ENCODE results near the gene OPHN1. TPM values are rescaled to one million over a fixed set of nuclear protein-coding genes. Genes with fewer than 3 reads are reported as not detected.

Gene OPHN1
- total RNA-seq, 3 donors from 2014 or later, result 7.5 to 9.5 (median 7.6) TPM

GRCh38 chrX:68252664-68253063 is 180.6 kb downstream of the OPHN1 start:
- intact Hi-C loops (cut with DNase I, micrococcal nuclease), result no loop called here
- ATAC-seq, result no peak
- H3K36me3 ChIP-seq (ENCODE audit: low read depth), result no peaks in the 10 kb centered on the region

GRCh38 chrX:68249903-68250302 is 183.4 kb downstream of the OPHN1 start:
- DNase-seq (no peak), ATAC-seq (no peak)
- intact Hi-C loops (cut with DNase I, micrococcal nuclease), result no loop called here
- no peak overlapping the region for H3K4me3 ChIP-seq
- H3K36me3 ChIP-seq (ENCODE audit: low read depth), result no peaks in the 10 kb centered on the region
- no peak for TF ChIP-seq CTCF (IDR thresholded peaks at IDR 0.05)
- H3K9me3 ChIP-seq, result no peaks in the 10 kb centered on the region
- H3K4me1 ChIP-seq (ENCODE audit: low read depth), result no peaks in the 10 kb centered on the region

More at GRCh38 chrX:68252664-68253063, 180.6 kb downstream of the OPHN1 start:
- DNase-seq, result no peak
- no peaks in the 10 kb centered on the region for H3K9me3 ChIP-seq
- H3K4me1 ChIP-seq (ENCODE audit: low read depth), result no peaks in the 10 kb centered on the region
- no peak overlapping the region for H3K4me3 ChIP-seq
- no peak for TF ChIP-seq CTCF (IDR thresholded peaks at IDR 0.05)

- H3K4me3 ChIP-seq, result no peak overlapping the region
- no peak for TF ChIP-seq CTCF (IDR thresholded peaks at IDR 0.05)
- peak; percentile 34 for ATAC-seq
- H3K9me3 ChIP-seq, result no peaks in the 10 kb centered on the region
- H3K4me1 ChIP-seq (ENCODE audit: low read depth), result no peaks in the 10 kb centered on the region
- DNase-seq, result peak in 1 of 3 donors; percentile 16
- intact Hi-C loops (cut with DNase I, micrococcal nuclease), result no loop called here
- no peaks in the 10 kb centered on the region for H3K36me3 ChIP-seq (ENCODE audit: low read depth)
Measured at GRCh38 chrX:68249401-68249831, 183.9 kb downstream of the OPHN1 start.

- no peaks in the 10 kb centered on the region for H3K36me3 ChIP-seq (ENCODE audit: low read depth)
- ATAC-seq, result peak; percentile 42
- no peaks in the 10 kb centered on the region for H3K9me3 ChIP-seq
- no peak for TF ChIP-seq CTCF (IDR thresholded peaks at IDR 0.05)
- no peak for DNase-seq
- H3K4me1 ChIP-seq (ENCODE audit: low read depth), result no peaks in the 10 kb centered on the region
- H3K4me3 ChIP-seq, result no peak overlapping the region
- intact Hi-C loops (cut with DNase I, micrococcal nuclease), result no loop called here
Measured at GRCh38 chrX:68238568-68238967, 194.7 kb downstream of the OPHN1 start.

GRCh38 chrX:68234171-68234910 is 199.0 kb downstream of the OPHN1 start:
- Histone ChIP-seq H3K4me3 (no peak overlapping the region), H3K36me3 (ENCODE audit: low read depth) (no peaks in the 10 kb centered on the region), H3K4me1 (ENCODE audit: low read depth) (no peaks in the 10 kb centered on the region), H3K9me3 (no peaks in the 10 kb centered on the region)
- TF ChIP-seq CTCF (IDR thresholded peaks at IDR 0.05), result no peak
- intact Hi-C loops (cut with DNase I, micrococcal nuclease), result no loop called here
- DNase-seq (no peak), ATAC-seq (no peak)

Measured in mucosa of descending colon (tissue), 3 donors.